Measurements from ENCODE around the gene OR9A4. TPM values are rescaled to one million over a fixed set of nuclear protein-coding genes. Genes with fewer than 3 reads are reported as not detected.

Gene OR9A4
- not detected in 5 replicates for total RNA-seq (2022; extraction: Qiagen RNA extraction; ENCODE audit: low read depth)

GRCh38 chr7:141916099-141916498 is at the start of gene OR9A4:
TSS of gene OR9A4 (plus strand) at chr7:141916399. CDS start at chr7:141918876, 2,477 bp downstream.

GRCh38 chr7:141946796-141947195 is 30.6 kb downstream of the OR9A4 start, which contains the start of gene CLEC5A:
TSS of gene CLEC5A (minus strand) at chr7:141946974. CDS start at chr7:141946292, 682 bp downstream.

Other genes with a start within 250 kb of the OR9A4 start
- 5.5 to 7.2 TPM (median 6.5 TPM) in 5 replicates for gene DENND11, start 214.2 kb upstream of the OR9A4 start, total RNA-seq (2022; extraction: Qiagen RNA extraction; ENCODE audit: low read depth)
- not detected in 5 replicates for gene WEE2, start 208.0 kb upstream of the OR9A4 start, total RNA-seq (2022; extraction: Qiagen RNA extraction; ENCODE audit: low read depth)
- 283 to 344 TPM (median 297 TPM) in 5 replicates for gene SSBP1, start 178.0 kb upstream of the OR9A4 start, total RNA-seq (2022; extraction: Qiagen RNA extraction; ENCODE audit: low read depth)
- gene TAS2R3, start 152.3 kb upstream of the OR9A4 start, total RNA-seq (2022; extraction: Qiagen RNA extraction; ENCODE audit: low read depth) = 0.14 TPM in 1 of 5 replicates, not detected in the others
- gene TAS2R4, start 139.7 kb upstream of the OR9A4 start, total RNA-seq (2022; extraction: Qiagen RNA extraction; ENCODE audit: low read depth) = 0.12 to 0.17 TPM (median 0.13 TPM) in 4 of 5 replicates, not detected in the other
- gene TAS2R5, start 126.2 kb upstream of the OR9A4 start, total RNA-seq (2022; extraction: Qiagen RNA extraction; ENCODE audit: low read depth) = 0.37 to 0.51 TPM (median 0.41 TPM) in 5 replicates
- gene PRSS37, start 74.9 kb upstream of the OR9A4 start, total RNA-seq (2022; extraction: Qiagen RNA extraction; ENCODE audit: low read depth) = not detected in 5 replicates
- gene CLEC5A, start 30.6 kb downstream of the OR9A4 start, total RNA-seq (2022; extraction: Qiagen RNA extraction; ENCODE audit: low read depth) = not detected in 5 replicates
- gene TAS2R38, start 57.4 kb downstream of the OR9A4 start, total RNA-seq (2022; extraction: Qiagen RNA extraction; ENCODE audit: low read depth) = not detected in 5 replicates
- gene MGAM, start 79.5 kb downstream of the OR9A4 start, total RNA-seq (2022; extraction: Qiagen RNA extraction; ENCODE audit: low read depth) = 0.45 to 0.66 TPM (median 0.53 TPM) in 5 replicates
- 0.01 to 0.02 TPM in 2 of 5 replicates, not detected in the others for gene MGAM2, start 195.3 kb downstream of the OR9A4 start, total RNA-seq (2022; extraction: Qiagen RNA extraction; ENCODE audit: low read depth)

All from A549 treated with GW870086 at 1 μM for 4 hours (cell line).